GM13976 (cell line): ENCODE measurements around the gene TANC2.

Experiments
- DNase-seq: peaks from one replicate; pipeline ENCODE4 v3.0.0; 2012; ENCODE audit warnings: low spot score
- CTCF ChIP-seq: IDR thresholded peaks from 2 replicates; pipeline ENCODE4 v1.5.1; 2012; ENCODE audit warnings: borderline replicate concordance, mild to moderate bottlenecking; ENCODE audit not compliant: insufficient read depth; ENCODE audit errors: extremely low read depth, missing control alignments, control extremely low read depth
- in situ Hi-C: fragments of 300-500 bp; cut with MboI; formaldehyde crosslinking; loops from one replicate; pipeline ENCODE4 v1.12.0; 2022; ENCODE audit warnings: low sequenced_read_pairs, mixed read lengths, inconsistent platforms; ENCODE audit not compliant: unreplicated experiment

Gene TANC2

GRCh38 chr17:63001689-63002394, 35.8 kb downstream of the TANC2 start:
- in situ Hi-C loops: loop anchor here (25.0 kb wide), 1 partner anchor 90 kb away; no protein-coding TSS in a partner anchor
- no peak for DNase-seq
- no peak for TF ChIP-seq CTCF

GRCh38 chr17:63002625-63003024, 36.6 kb downstream of the TANC2 start:
- in situ Hi-C loops: loop anchor here (25.0 kb wide), 1 partner anchor 90 kb away; no protein-coding TSS in a partner anchor
- no peak for DNase-seq
- no peak for TF ChIP-seq CTCF

- in situ Hi-C loops: loop anchor here (25.0 kb wide), 1 partner anchor 104 kb away; no protein-coding TSS in a partner anchor
- TF ChIP-seq CTCF: no peak
- DNase-seq: no peak
Observed at GRCh38 chr17:63015824-63016223, 49.8 kb downstream of the TANC2 start.
